ENCODE measurements around the gene PRKCA.

DNA sequence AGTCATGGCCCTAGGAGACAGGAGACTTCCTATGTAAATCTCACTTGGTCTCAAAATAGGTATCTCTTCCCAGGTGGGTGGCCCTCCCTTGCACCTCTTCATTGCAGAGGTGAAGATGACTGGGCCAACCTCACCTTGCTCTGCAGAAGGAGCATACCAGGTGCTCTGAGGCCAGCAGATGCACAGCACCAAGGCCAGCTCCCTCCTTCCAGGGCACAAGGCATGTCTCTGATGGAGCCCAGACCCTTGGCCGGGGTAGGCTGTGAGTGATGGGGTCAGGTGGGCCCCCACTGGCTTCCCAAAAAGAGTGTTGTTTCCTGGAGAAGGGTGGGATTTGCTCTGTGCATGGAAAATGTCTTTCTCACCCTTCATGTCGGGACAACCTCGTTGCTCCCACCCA, 545.3 kb downstream of the PRKCA start:
- TF ChIP-seq POLR2A (IDR thresholded peaks at IDR 0.05; ENCODE audit: extremely low read depth, insufficient read length) (no peak), MYC (IDR thresholded peaks at IDR 0.05; ENCODE audit: low read depth, low read length) (no peak)
- TF ChIP-seq, protein P1, sequence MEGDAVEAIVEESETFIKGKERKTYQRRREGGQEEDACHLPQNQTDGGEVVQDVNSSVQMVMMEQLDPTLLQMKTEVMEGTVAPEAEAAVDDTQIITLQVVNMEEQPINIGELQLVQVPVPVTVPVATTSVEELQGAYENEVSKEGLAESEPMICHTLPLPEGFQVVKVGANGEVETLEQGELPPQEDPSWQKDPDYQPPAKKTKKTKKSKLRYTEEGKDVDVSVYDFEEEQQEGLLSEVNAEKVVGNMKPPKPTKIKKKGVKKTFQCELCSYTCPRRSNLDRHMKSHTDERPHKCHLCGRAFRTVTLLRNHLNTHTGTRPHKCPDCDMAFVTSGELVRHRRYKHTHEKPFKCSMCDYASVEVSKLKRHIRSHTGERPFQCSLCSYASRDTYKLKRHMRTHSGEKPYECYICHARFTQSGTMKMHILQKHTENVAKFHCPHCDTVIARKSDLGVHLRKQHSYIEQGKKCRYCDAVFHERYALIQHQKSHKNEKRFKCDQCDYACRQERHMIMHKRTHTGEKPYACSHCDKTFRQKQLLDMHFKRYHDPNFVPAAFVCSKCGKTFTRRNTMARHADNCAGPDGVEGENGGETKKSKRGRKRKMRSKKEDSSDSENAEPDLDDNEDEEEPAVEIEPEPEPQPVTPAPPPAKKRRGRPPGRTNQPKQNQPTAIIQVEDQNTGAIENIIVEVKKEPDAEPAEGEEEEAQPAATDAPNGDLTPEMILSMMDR (IDR thresholded peaks at IDR 0.05; ENCODE audit: low read depth, low read length): no peak
- TF ChIP-seq, protein P2, sequence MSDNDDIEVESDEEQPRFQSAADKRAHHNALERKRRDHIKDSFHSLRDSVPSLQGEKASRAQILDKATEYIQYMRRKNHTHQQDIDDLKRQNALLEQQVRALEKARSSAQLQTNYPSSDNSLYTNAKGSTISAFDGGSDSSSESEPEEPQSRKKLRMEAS (IDR thresholded peaks at IDR 0.05; ENCODE audit: low read depth, low read length): no peak

All from NB4 (cell line).